Mammary epithelial cell (primary cell): ENCODE measurements around the gene STEAP3.

Source experiments
- CTCF ChIP-seq, 2 donors: IDR thresholded peaks in 1 of 2; conservative IDR thresholded peaks in 1 of 2; 2 replicates each; pipeline ENCODE4 v1.5.1; 2011 to 2012; ENCODE audit warnings: inconsistent platforms in 2 of 2, low read length in 2 of 2, mild to moderate bottlenecking in 2 of 2, control low read depth in 1 of 2, low read depth in 1 of 2; ENCODE audit not compliant: insufficient read depth in 1 of 2; ENCODE audit errors: extremely low read depth in 1 of 2
- EZH2 ChIP-seq: IDR thresholded peaks from 2 replicates; pipeline ENCODE4 v1.6.1; 2012; ENCODE audit warnings: low read length, inconsistent platforms, borderline replicate concordance

- no peak for TF ChIP-seq CTCF (conservative IDR thresholded peaks at IDR 0.05 in 1 of 2, IDR thresholded peaks at IDR 0.05 in 1 of 2; ENCODE audit: extremely low read depth in 1 of 2, insufficient read depth in 1 of 2, low read depth in 1 of 2, low read length in 2 of 2)
- TF ChIP-seq EZH2 = no peak
Measured at GRCh38 chr2:119232666-119232993, 9.0 kb downstream of the STEAP3 start.
